Esophagus squamous epithelium (tissue), 4 donors: ENCODE data around the gene FOXQ1.

ENCODE experiments used
- POLR2A ChIP-seq, 4 donors: fragments of 450-650 bp; IDR thresholded peaks; one replicate each; pipeline ENCODE4 v1.6.1; 2017; ENCODE audit warnings: antibody characterized with exemption in 4 of 4, mild to moderate bottlenecking in 4 of 4, moderate library complexity in 3 of 4
- TF ChIP-seq, protein P1 (sequence below), 6 experiments: fragments of 450-650 bp in 4 of 6; fragments of 200-600 bp in 2 of 6; sonication (generic) in 2 of 6; IDR thresholded peaks; one replicate each; pipeline ENCODE4 v1.5.1; 2016 to 2019; ENCODE audit warnings: antibody characterized with exemption in 6 of 6, mild to moderate bottlenecking in 4 of 6, moderate library complexity in 4 of 6

DNA sequence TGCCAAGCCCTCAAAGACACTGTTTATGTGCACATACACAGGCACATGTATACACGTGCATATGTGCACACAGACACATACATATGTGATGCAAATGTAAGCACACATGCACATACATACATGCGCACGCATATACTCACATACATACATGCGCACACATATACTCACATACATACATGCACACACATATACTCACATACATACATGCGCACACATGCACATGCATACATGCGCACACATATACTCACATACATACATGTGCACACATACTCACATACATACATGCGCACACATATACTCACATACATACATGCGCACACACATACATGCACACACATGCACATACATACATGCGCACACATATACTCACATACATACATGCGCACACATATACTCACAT is 20.5 kb upstream of the FOXQ1 start:
- TF ChIP-seq POLR2A (IDR thresholded peaks at IDR 0.05), result no peak
- TF ChIP-seq, protein P1, sequence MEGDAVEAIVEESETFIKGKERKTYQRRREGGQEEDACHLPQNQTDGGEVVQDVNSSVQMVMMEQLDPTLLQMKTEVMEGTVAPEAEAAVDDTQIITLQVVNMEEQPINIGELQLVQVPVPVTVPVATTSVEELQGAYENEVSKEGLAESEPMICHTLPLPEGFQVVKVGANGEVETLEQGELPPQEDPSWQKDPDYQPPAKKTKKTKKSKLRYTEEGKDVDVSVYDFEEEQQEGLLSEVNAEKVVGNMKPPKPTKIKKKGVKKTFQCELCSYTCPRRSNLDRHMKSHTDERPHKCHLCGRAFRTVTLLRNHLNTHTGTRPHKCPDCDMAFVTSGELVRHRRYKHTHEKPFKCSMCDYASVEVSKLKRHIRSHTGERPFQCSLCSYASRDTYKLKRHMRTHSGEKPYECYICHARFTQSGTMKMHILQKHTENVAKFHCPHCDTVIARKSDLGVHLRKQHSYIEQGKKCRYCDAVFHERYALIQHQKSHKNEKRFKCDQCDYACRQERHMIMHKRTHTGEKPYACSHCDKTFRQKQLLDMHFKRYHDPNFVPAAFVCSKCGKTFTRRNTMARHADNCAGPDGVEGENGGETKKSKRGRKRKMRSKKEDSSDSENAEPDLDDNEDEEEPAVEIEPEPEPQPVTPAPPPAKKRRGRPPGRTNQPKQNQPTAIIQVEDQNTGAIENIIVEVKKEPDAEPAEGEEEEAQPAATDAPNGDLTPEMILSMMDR (IDR thresholded peaks at IDR 0.05), result no peak
